Astrocyte of the cerebellum (primary cell): ENCODE data around the gene NEUROG1.

Experiments used
- DNase-seq: peaks from one replicate; pipeline ENCODE4 v3.0.0-alpha.2; 2011; ENCODE audit warnings: low read depth
- H3K4me3 ChIP-seq: 2 replicates; pipeline ENCODE4 v1.5.1; 2011; ENCODE audit warnings: mild to moderate bottlenecking, low read depth, low read length, moderate library complexity
- in situ Hi-C: cut with HindIII; loops from 2 replicates; pipeline ENCODE4 v1.10.0; 2017; ENCODE audit warnings: low sequenced_read_pairs
- TF ChIP-seq, protein P1 (sequence below): IDR thresholded peaks from 2 replicates; pipeline ENCODE4 v1.5.1; 2012; ENCODE audit warnings: low read length, low read depth, moderate library complexity, mild to moderate bottlenecking; ENCODE audit errors: missing control alignments

The NEUROG1 gene

DNA sequence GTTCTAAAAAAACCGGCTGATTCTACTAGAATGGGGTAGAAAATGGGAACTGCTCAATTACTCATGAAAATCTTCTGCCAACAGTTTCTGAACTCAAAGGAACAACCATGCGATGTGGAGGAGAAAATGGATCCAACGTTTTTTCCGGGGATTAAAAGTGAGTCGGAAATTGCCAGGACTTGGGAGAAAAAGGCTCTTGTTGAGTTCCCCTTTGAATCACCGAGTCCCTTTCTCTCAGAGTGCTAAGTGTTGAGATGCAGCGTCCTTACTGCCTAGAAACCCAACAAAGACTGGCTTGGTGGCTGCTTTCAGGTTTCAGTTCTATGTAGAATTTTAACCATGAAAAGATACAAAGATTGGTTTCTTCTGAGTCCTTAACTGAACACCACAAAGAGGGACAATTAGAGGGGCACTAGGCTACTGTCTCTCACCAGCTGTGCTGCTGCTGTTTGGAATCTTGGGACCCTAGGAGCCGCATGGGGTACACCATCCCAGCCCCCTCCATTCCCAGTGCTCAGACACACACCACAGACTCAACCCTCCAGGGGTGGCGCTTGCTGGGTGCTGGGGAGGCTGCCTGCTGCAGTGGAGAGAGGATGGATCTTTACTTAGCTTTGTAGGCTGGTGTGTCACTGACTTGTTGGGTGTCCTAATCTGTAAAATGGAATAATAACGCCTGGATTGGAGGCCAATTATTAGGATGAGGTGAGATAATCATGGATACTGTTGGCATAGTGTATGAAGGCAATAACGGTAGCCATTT, 21.5 kb upstream of the NEUROG1 start:
- no peak for DNase-seq
- H3K4me3 ChIP-seq, result no peak overlapping the region
- TF ChIP-seq, protein P1, sequence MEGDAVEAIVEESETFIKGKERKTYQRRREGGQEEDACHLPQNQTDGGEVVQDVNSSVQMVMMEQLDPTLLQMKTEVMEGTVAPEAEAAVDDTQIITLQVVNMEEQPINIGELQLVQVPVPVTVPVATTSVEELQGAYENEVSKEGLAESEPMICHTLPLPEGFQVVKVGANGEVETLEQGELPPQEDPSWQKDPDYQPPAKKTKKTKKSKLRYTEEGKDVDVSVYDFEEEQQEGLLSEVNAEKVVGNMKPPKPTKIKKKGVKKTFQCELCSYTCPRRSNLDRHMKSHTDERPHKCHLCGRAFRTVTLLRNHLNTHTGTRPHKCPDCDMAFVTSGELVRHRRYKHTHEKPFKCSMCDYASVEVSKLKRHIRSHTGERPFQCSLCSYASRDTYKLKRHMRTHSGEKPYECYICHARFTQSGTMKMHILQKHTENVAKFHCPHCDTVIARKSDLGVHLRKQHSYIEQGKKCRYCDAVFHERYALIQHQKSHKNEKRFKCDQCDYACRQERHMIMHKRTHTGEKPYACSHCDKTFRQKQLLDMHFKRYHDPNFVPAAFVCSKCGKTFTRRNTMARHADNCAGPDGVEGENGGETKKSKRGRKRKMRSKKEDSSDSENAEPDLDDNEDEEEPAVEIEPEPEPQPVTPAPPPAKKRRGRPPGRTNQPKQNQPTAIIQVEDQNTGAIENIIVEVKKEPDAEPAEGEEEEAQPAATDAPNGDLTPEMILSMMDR, result no peak
- in situ Hi-C loops, result loop anchor here (25.0 kb wide), 1 partner anchor 280 kb away; the partner anchor contains the start of gene SLC25A48

GRCh38 chr5:135556620-135557019, 20.9 kb upstream of the NEUROG1 start:
- DNase-seq, result no peak
- H3K4me3 ChIP-seq, result no peak overlapping the region
- TF ChIP-seq, protein P1, result no peak
- in situ Hi-C loops, result loop anchor here (25.0 kb wide), 1 partner anchor 281 kb away; the partner anchor contains the start of gene SLC25A48

- H3K4me3 ChIP-seq, result no peak overlapping the region
- no peak for DNase-seq
- TF ChIP-seq, protein P1, result no peak
- in situ Hi-C loops, result loop anchor here (25.0 kb wide), 1 partner anchor 282 kb away; the partner anchor contains the start of gene SLC25A48
Observed at GRCh38 chr5:135555530-135555929, 19.8 kb upstream of the NEUROG1 start.

DNA sequence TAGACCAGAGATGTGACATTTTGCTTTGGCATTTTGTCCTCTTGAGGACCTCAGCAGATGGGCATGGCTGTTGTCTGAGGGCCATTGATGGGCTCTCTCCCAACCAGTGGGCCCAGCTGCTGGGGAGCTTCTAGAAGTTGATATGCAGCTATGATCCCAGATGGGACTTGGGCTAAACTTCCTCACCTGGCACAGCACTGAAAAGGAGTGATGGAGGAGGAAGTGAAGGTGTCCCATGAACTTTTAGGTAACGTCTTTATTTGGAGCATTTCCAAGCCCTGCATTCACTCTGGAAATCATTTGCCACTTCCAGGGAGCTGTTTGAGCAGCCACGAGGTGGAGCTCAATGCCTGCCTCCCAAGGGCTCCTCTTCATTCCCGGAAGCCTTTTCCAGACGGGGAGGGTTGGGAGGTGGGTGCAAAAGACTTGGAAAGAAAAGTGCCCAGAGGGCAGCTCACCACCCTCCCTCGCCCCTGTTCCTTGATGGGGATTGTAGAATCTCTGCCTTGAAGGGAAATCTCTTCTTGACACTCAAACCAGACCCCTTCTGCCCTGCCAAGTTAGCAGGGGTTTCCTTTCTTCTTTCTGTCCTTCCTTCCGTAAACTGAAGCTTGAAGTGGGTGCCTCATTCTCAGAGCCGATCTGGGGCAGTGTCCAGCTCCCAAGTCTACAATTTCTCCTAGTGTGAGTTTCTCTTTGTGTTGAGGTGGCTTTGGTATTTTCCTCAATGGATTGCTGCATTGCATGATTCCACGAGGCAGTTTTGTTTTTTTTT, 18.1 kb upstream of the NEUROG1 start:
- no peak overlapping the region for H3K4me3 ChIP-seq
- in situ Hi-C loops, result loop anchor here (5.0 to 25.0 kb wide), 2 partner anchors 92 to 283 kb away; partner anchors contain the start of gene SLC25A48
- DNase-seq, result no peak
- TF ChIP-seq, protein P1, result peak; percentile 55

GRCh38 chr5:135551593-135552447, 16.1 kb upstream of the NEUROG1 start:
- H3K4me3 ChIP-seq, result no peak overlapping the region
- in situ Hi-C loops, result loop anchor here (5.0 to 25.0 kb wide), 2 partner anchors 90 to 285 kb away; partner anchors contain the start of gene SLC25A48
- TF ChIP-seq, protein P1, result peak; percentile 84
- DNase-seq, result peak; percentile 58

DNA sequence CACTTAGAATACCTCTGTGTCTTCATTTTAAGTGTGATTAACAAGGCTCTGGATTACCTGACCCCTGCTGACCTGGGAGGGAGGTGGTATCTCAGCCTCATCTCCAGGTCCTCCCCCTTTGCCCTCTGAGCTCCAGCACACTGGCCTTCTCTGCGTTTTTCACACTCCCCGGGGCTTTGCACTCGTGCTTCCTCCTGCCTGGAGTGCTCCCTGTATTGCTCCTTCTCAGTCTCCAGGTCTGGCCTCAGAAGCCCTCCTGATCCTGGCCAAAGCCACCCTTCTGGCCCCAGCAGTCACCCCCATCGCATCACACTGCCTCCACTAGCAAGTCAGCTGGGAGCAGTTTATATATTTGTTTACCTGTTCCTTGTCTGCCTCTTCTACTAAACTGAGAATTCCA, 13.6 kb upstream of the NEUROG1 start:
- H3K4me3 ChIP-seq, result no peak overlapping the region
- TF ChIP-seq, protein P1, result no peak
- DNase-seq, result no peak
- in situ Hi-C loops, result no loop called here
